ENCODE results near the gene GOLT1A.

Gene GOLT1A

GRCh38 chr1:204221271-204221670 is 7.5 kb upstream of the GOLT1A start:
- in situ Hi-C loops (cut with HindIII; ENCODE audit: low sequenced_read_pairs) = no loop called here
- no peak for DNase-seq (ENCODE audit: low read depth)
- no peak overlapping the region for H3K4me3 ChIP-seq (ENCODE audit: low read depth, low read length)
- no peak for TF ChIP-seq CTCF (IDR thresholded peaks at IDR 0.05; ENCODE audit: low read depth, low read length, missing control alignments)

- no peak for TF ChIP-seq CTCF (IDR thresholded peaks at IDR 0.05; ENCODE audit: low read depth, low read length, missing control alignments)
- DNase-seq (ENCODE audit: low read depth) = no peak
- in situ Hi-C loops (cut with HindIII; ENCODE audit: low sequenced_read_pairs) = loop anchor here (5.0 to 10.0 kb wide), 2 partner anchors 32 to 145 kb away; no protein-coding TSS in a partner anchor
- no peak overlapping the region for H3K4me3 ChIP-seq (ENCODE audit: low read depth, low read length)
These were observed 6.3 kb upstream of the GOLT1A start for GRCh38 chr1:204219971-204220616.

GRCh38 chr1:204218552-204218951 is 4.8 kb upstream of the GOLT1A start:
- no peak overlapping the region for H3K4me3 ChIP-seq (ENCODE audit: low read depth, low read length)
- no peak for DNase-seq (ENCODE audit: low read depth)
- in situ Hi-C loops (cut with HindIII; ENCODE audit: low sequenced_read_pairs) = loop anchor here (5.0 to 10.0 kb wide), 2 partner anchors 34 to 146 kb away; no protein-coding TSS in a partner anchor
- no peak for TF ChIP-seq CTCF (IDR thresholded peaks at IDR 0.05; ENCODE audit: low read depth, low read length, missing control alignments)

- DNase-seq (ENCODE audit: low read depth) = no peak
- in situ Hi-C loops (cut with HindIII; ENCODE audit: low sequenced_read_pairs) = loop anchor here (5.0 to 10.0 kb wide), 2 partner anchors 35 to 147 kb away; no protein-coding TSS in a partner anchor
- no peak for TF ChIP-seq CTCF (IDR thresholded peaks at IDR 0.05; ENCODE audit: low read depth, low read length, missing control alignments)
- no peak overlapping the region for H3K4me3 ChIP-seq (ENCODE audit: low read depth, low read length)
These were observed 3.8 kb upstream of the GOLT1A start for GRCh38 chr1:204217648-204218000.

- in situ Hi-C loops (cut with HindIII; ENCODE audit: low sequenced_read_pairs) = loop anchor here (5.0 to 10.0 kb wide), 2 partner anchors 35 to 148 kb away; no protein-coding TSS in a partner anchor
- no peak for TF ChIP-seq CTCF (IDR thresholded peaks at IDR 0.05; ENCODE audit: low read depth, low read length, missing control alignments)
- no peak overlapping the region for H3K4me3 ChIP-seq (ENCODE audit: low read depth, low read length)
- DNase-seq (ENCODE audit: low read depth) = no peak
These were observed 3.3 kb upstream of the GOLT1A start for GRCh38 chr1:204216880-204217647.

GRCh38 chr1:204216236-204216635 is 2.4 kb upstream of the GOLT1A start:
- in situ Hi-C loops (cut with HindIII; ENCODE audit: low sequenced_read_pairs) = loop anchor here (5.0 to 10.0 kb wide), 2 partner anchors 36 to 149 kb away; no protein-coding TSS in a partner anchor
- TF ChIP-seq CTCF (IDR thresholded peaks at IDR 0.05; ENCODE audit: low read depth, low read length, missing control alignments) = no peak
- DNase-seq (ENCODE audit: low read depth) = no peak
- H3K4me3 ChIP-seq (ENCODE audit: low read depth, low read length) = no peak overlapping the region

Measured in astrocyte of the cerebellum (primary cell).